DOHH2 (cell line): ENCODE results near the gene PACS2.

Experiments used
- EZH2phosphoT487 ChIP-seq: fragments of 200-600 bp; sonication (generic); IDR thresholded peaks from 2 replicates; pipeline ENCODE4 v1.6.1; 2017; ENCODE audit warnings: borderline replicate concordance, mild to moderate bottlenecking, antibody characterized with exemption, low read length, moderate library complexity, mixed read lengths
- TF ChIP-seq, protein P1 (sequence below): fragments of 200-600 bp; sonication (generic); IDR thresholded peaks from one replicate; pipeline ENCODE4 v1.5.1; 2014; ENCODE audit warnings: antibody characterized with exemption, mild to moderate bottlenecking, low read depth, low read length; ENCODE audit not compliant: poor library complexity, severe bottlenecking

DNA sequence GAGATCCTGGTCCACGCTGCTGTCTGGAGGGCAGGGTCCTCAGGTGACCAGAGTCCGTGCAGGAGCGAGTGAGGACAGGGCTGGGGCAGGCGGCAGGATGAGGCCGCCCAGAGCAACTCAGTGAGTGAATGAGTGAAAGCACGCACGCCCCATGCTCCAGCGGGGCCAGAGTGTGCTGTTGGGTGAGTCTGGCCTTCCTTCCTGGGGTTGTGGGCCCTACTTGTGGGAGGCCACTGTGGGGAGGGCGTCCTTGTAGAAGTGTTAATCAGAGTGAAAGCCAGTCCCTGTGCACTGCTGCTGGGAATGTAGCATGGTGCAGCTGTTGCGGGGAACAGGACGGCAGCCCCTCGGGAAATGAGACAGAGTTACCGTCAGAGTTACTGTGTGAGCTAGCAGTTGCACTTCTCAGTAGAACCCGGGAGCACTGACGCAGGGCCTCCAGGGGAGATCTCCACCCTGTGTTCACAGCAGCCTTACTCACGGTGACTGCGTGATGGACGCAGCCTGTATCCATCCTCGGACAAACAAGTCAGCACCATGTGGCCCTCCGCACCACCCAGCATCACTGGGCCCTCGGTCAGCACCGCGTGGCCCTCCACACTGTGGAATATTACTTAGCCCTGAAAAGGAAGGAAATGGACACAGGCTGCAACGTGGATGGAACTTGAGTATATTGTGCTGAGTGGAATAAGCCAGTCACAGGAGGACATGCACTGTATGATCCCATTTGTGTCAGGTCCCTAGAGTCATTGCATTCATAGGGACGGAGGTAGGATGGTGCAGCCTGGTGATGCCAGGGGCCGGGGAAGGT is 22.1 kb downstream of the PACS2 start:
- TF ChIP-seq, protein P1, sequence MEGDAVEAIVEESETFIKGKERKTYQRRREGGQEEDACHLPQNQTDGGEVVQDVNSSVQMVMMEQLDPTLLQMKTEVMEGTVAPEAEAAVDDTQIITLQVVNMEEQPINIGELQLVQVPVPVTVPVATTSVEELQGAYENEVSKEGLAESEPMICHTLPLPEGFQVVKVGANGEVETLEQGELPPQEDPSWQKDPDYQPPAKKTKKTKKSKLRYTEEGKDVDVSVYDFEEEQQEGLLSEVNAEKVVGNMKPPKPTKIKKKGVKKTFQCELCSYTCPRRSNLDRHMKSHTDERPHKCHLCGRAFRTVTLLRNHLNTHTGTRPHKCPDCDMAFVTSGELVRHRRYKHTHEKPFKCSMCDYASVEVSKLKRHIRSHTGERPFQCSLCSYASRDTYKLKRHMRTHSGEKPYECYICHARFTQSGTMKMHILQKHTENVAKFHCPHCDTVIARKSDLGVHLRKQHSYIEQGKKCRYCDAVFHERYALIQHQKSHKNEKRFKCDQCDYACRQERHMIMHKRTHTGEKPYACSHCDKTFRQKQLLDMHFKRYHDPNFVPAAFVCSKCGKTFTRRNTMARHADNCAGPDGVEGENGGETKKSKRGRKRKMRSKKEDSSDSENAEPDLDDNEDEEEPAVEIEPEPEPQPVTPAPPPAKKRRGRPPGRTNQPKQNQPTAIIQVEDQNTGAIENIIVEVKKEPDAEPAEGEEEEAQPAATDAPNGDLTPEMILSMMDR = no peak
- no peak for TF ChIP-seq EZH2phosphoT487
